ENCODE results near the gene TRNP1.
"Not testable (repeated sequence)": the region's sequence is repeated elsewhere in the genome, so short reads cannot be mapped to it uniquely, and the experiment has no call there.

The TRNP1 gene

DNA sequence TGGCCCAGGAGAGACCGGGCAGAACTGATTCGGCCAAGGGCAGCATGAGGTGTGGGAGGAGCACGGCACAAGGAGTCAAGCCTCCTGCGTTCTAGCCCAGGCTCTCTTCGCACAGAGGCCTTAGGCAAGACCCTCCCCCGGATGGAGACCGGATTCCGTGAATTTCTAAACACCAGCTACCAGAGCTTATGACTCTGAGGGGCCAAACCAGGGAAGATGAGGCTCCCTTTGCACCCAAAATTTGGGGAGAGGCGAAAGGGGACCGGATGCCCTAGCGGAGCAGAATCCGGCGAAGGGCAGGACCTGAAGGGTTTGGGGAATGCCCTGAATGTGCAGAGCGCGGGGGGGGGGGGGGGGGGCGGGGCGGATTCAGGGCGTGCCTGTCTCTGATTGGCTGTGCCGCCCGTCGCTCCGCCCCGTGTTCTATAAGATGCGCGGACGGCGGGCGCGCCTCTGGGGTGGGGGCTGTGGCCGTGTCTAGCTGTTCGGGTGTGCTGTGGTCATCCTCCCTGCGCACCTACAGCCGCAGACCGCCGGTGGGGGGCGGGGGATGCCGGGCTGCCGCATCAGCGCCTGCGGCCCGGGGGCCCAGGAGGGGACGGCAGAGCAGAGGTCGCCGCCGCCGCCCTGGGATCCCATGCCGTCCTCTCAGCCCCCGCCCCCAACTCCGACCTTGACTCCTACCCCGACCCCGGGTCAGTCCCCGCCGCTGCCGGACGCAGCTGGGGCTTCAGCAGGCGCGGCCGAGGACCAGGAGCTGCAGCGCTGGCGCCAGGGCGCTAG is at the start of gene TRNP1:
TRNP1 (plus strand) TSS at position 456 of the 783 bp plus-strand sequence; CDS start at position 551, 95 bp downstream.
- peak; percentile 84 for DNase-seq
- peaks cover 65% of the 10 kb centered on the region for H3K27me3 Mint-ChIP-seq
- no peaks in the 10 kb centered on the region for H3K9me3 Mint-ChIP-seq
- H3K4me1 Mint-ChIP-seq (ENCODE audit: low read depth) = peaks cover 26% of the 10 kb centered on the region
- no peak within 1 kb of the TSS for H3K27ac Mint-ChIP-seq
- H3K4me3 Mint-ChIP-seq = peak within 1 kb of the TSS; percentile 76
- H3K36me3 Mint-ChIP-seq (ENCODE audit: low read depth) = no peaks in the 10 kb centered on the region

DNA sequence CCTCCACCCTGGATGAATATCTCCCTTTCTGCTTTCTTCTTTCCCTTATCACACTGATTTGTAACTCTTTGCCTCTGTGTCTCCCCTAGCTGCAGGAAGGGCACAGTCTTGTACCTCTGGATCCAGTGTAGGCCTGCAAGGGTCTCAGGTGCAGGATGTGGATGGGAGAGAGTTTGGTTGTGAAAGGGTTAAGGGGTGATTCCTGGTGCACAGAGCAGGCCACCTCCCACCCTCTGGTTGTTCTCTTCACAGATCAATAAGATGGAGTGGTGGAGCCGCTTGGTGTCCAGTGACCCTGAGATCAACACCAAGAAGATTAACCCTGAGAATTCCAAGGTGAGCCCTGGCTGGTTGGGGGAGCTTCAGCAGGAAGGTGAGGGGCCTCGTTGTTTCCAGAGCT is 48.4 kb upstream of the TRNP1 start:
- Mint-ChIP-seq H3K9me3 (no peaks in the 10 kb centered on the region), H3K27ac (no peak overlapping the region), H3K4me3 (no peak overlapping the region)

DNA sequence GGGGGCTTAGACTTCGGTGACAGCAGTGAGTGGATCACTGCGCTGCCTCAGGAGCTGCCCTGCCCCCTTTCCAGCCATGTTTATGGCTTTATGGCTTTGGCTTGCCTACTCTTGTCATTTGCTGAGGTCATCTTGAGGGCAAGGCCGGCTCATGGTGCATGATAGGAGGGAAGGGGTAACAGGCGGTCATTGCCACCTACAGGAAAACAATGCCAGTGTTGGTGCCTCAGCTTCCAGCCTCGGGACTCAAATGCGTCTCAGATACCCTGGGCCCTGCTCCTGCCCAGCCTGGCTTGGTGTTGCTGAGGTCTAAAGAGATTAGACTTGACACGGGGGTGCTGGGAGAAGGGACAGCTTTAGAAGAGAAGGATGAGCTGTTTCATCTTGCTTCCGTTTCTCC is 47.8 kb upstream of the TRNP1 start:
- no peak for DNase-seq
- no peaks in the 10 kb centered on the region for H3K27me3 Mint-ChIP-seq
- no peaks in the 10 kb centered on the region for H3K4me1 Mint-ChIP-seq (ENCODE audit: low read depth)
- H3K27ac Mint-ChIP-seq = no peak overlapping the region
- no peak overlapping the region for H3K4me3 Mint-ChIP-seq
- no peaks in the 10 kb centered on the region for H3K9me3 Mint-ChIP-seq
- peaks cover 72% of the 10 kb centered on the region for H3K36me3 Mint-ChIP-seq (ENCODE audit: low read depth)

More for the DNA sequence above, 48.4 kb upstream of the TRNP1 start:
- H3K36me3 Mint-ChIP-seq (ENCODE audit: low read depth) = peaks cover 76% of the 10 kb centered on the region
- H3K27me3 Mint-ChIP-seq = no peaks in the 10 kb centered on the region
- H3K4me1 Mint-ChIP-seq (ENCODE audit: low read depth) = peaks cover 1% of the 10 kb centered on the region
- no peak for DNase-seq

DNA sequence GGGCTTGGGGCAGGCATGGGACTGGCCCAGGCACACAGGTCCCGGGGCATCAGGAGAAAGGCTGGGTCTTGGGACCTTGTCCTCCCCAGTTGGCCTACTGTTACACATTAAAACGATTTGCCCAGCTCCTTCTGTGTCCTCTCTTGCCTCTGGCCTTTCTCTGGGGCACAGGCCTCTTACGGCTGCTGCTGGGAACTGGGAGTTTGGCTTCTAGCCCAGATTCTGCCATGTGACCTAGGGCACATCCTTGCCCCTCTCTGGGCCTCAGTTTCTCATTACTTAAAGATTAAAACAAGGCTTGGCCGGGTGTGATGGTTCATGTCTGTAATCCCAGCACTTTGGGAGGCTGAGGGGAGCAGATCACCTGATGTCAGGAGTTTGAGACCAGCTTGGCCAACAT is 47.2 kb upstream of the TRNP1 start:
- peaks cover 69% of the 10 kb centered on the region for H3K36me3 Mint-ChIP-seq (ENCODE audit: low read depth)
- H3K27ac Mint-ChIP-seq = no peak overlapping the region
- H3K4me1 Mint-ChIP-seq (ENCODE audit: low read depth) = no peaks in the 10 kb centered on the region
- no peak overlapping the region for H3K4me3 Mint-ChIP-seq
- H3K9me3 Mint-ChIP-seq = no peaks in the 10 kb centered on the region
- no peak for DNase-seq
- no peaks in the 10 kb centered on the region for H3K27me3 Mint-ChIP-seq

DNA sequence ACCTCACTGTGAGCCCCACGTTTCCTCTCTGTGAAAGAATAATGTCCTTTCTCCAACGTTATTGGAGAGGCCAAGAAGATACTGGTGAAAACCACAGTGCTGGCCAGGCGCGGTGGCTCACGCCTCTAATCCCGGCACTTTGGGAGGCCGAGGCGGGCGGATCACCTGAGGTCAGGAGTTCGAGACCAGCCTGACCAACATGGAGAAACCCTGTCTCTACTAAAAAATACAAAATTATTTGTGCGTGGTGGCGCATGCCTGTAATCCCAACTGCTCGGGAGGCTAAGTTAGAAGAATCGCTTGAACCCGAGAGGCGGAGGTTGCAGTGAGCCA is 44.8 kb upstream of the TRNP1 start:
- H3K4me3 Mint-ChIP-seq; H3K4me1 Mint-ChIP-seq (ENCODE audit: low read depth); H3K9me3 Mint-ChIP-seq; DNase-seq; H3K27ac Mint-ChIP-seq; H3K27me3 Mint-ChIP-seq: not testable (repeated sequence)
- peaks cover 50% of the 10 kb centered on the region for H3K36me3 Mint-ChIP-seq (ENCODE audit: low read depth)

GRCh38 chr1:26949266-26949925 is 44.1 kb upstream of the TRNP1 start:
- Mint-ChIP-seq H3K36me3 (ENCODE audit: low read depth) (peaks cover 43% of the 10 kb centered on the region), H3K4me1 (ENCODE audit: low read depth) (no peaks in the 10 kb centered on the region), H3K4me3 (no peak overlapping the region), H3K27ac (no peak overlapping the region), H3K9me3 (no peaks in the 10 kb centered on the region), H3K27me3 (no peaks in the 10 kb centered on the region)
- no peak for DNase-seq

- H3K27me3 Mint-ChIP-seq = no peaks in the 10 kb centered on the region
- H3K4me3 Mint-ChIP-seq = no peak overlapping the region
- no peak overlapping the region for H3K27ac Mint-ChIP-seq
- no peak for DNase-seq
- H3K4me1 Mint-ChIP-seq (ENCODE audit: low read depth) = no peaks in the 10 kb centered on the region
- no peaks in the 10 kb centered on the region for H3K9me3 Mint-ChIP-seq
- peaks cover 39% of the 10 kb centered on the region for H3K36me3 Mint-ChIP-seq (ENCODE audit: low read depth)
Observed at GRCh38 chr1:26949926-26950319, 43.6 kb upstream of the TRNP1 start.

GRCh38 chr1:26950602-26951001 is 42.9 kb upstream of the TRNP1 start:
- DNase-seq = no peak
- H3K4me3 Mint-ChIP-seq = no peak overlapping the region
- H3K27ac Mint-ChIP-seq = no peak overlapping the region
- no peaks in the 10 kb centered on the region for H3K4me1 Mint-ChIP-seq (ENCODE audit: low read depth)
- peaks cover 32% of the 10 kb centered on the region for H3K36me3 Mint-ChIP-seq (ENCODE audit: low read depth)
- H3K27me3 Mint-ChIP-seq = no peaks in the 10 kb centered on the region
- H3K9me3 Mint-ChIP-seq = no peaks in the 10 kb centered on the region

GRCh38 chr1:26951216-26951615 is 42.3 kb upstream of the TRNP1 start:
- no peaks in the 10 kb centered on the region for H3K4me1 Mint-ChIP-seq (ENCODE audit: low read depth)
- H3K4me3 Mint-ChIP-seq = no peak overlapping the region
- no peaks in the 10 kb centered on the region for H3K9me3 Mint-ChIP-seq
- H3K27me3 Mint-ChIP-seq = no peaks in the 10 kb centered on the region
- peak overlapping the region; percentile 56 for H3K27ac Mint-ChIP-seq
- H3K36me3 Mint-ChIP-seq (ENCODE audit: low read depth) = peaks cover 26% of the 10 kb centered on the region
- DNase-seq = no peak

- no peak for DNase-seq
- H3K27ac Mint-ChIP-seq = peak overlapping the region; percentile 56
- H3K4me1 Mint-ChIP-seq (ENCODE audit: low read depth) = no peaks in the 10 kb centered on the region
- no peak overlapping the region for H3K4me3 Mint-ChIP-seq
- peaks cover 19% of the 10 kb centered on the region for H3K36me3 Mint-ChIP-seq (ENCODE audit: low read depth)
- H3K27me3 Mint-ChIP-seq = no peaks in the 10 kb centered on the region
- no peaks in the 10 kb centered on the region for H3K9me3 Mint-ChIP-seq
Observed at GRCh38 chr1:26951821-26952497, 41.5 kb upstream of the TRNP1 start.

DNA sequence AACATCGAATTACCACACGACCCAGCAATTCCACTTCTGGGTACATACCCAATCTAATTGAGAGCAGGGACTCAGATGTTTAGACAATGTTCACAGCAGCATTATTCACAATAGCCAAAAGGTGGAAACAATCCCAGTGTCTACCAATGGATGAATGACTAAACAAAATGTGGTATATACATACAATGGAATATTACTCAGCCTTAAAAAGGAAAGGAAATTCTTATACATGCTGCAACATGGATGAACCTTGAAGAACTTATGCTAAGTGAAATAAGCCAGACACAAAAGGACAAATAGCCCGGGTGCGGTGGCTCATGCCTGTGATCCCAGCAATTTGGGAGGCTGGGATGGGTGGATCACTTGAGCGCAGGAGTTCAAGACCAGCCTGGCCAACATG is 40.1 kb upstream of the TRNP1 start:
- Mint-ChIP-seq H3K4me1 (ENCODE audit: low read depth) (no peaks in the 10 kb centered on the region), H3K4me3 (no peak overlapping the region), H3K36me3 (ENCODE audit: low read depth) (peaks cover 6% of the 10 kb centered on the region), H3K27me3 (peaks cover under 1% of the 10 kb centered on the region), H3K27ac (no peak overlapping the region), H3K9me3 (no peaks in the 10 kb centered on the region)
- no peak for DNase-seq

DNA sequence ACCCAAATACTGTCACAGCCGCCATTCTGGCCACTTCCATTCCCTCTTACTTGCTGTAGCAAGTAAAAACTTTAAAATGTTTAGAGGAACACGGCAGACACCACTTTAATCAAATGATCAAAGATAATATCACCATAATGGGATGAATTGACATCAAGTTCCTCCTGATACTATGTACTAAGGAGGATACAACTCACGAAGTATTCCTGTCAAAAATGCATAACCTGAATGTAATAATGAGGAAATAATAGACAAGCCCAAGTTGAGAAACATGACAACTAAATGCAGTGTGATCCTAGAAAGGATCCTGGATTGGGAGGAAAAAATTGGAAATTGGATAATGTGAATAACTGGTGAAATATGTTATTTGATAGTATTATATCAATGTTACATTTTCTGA is 37.2 kb upstream of the TRNP1 start:
- Mint-ChIP-seq H3K4me1 (ENCODE audit: low read depth) (peaks cover 8% of the 10 kb centered on the region), H3K27me3 (peaks cover 18% of the 10 kb centered on the region), H3K27ac (no peak overlapping the region), H3K9me3 (no peaks in the 10 kb centered on the region), H3K36me3 (ENCODE audit: low read depth) (peaks cover 5% of the 10 kb centered on the region), H3K4me3 (no peak overlapping the region)
- DNase-seq = no peak

DNA sequence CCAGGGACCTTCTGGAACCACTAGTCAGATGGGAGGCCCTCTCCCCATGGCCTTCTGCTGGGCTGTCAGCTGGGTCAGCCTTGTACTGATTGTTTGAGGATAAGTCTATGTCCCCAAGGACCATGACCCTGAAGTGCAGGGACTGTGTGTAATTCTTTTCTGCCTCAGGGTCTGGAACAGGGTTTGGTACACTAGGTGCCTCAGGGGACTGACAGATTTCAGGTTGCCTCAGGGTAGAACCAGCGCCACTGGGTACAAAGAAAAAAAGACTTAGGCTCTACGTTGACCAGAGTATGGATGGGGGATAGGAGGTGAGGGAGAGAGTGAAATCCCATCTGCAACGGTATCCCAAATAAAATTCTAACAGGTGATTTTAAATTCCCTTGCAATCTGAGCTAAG is 36.2 kb upstream of the TRNP1 start:
- no peak overlapping the region for H3K27ac Mint-ChIP-seq
- H3K27me3 Mint-ChIP-seq = peaks cover 26% of the 10 kb centered on the region
- H3K4me3 Mint-ChIP-seq = no peak overlapping the region
- no peaks in the 10 kb centered on the region for H3K9me3 Mint-ChIP-seq
- H3K36me3 Mint-ChIP-seq (ENCODE audit: low read depth) = peaks cover 2% of the 10 kb centered on the region
- DNase-seq = no peak
- H3K4me1 Mint-ChIP-seq (ENCODE audit: low read depth) = peaks cover 8% of the 10 kb centered on the region

- Mint-ChIP-seq H3K4me3 (peak overlapping the region; percentile 25), H3K27ac (no peak overlapping the region), H3K9me3 (no peaks in the 10 kb centered on the region), H3K27me3 (peaks cover 33% of the 10 kb centered on the region), H3K4me1 (ENCODE audit: low read depth) (peaks cover 8% of the 10 kb centered on the region), H3K36me3 (ENCODE audit: low read depth) (no peaks in the 10 kb centered on the region)
- no peak for DNase-seq
Observed at GRCh38 chr1:26959270-26959669, 34.2 kb upstream of the TRNP1 start.
